ENCODE results near the gene RNF31.

DNA sequence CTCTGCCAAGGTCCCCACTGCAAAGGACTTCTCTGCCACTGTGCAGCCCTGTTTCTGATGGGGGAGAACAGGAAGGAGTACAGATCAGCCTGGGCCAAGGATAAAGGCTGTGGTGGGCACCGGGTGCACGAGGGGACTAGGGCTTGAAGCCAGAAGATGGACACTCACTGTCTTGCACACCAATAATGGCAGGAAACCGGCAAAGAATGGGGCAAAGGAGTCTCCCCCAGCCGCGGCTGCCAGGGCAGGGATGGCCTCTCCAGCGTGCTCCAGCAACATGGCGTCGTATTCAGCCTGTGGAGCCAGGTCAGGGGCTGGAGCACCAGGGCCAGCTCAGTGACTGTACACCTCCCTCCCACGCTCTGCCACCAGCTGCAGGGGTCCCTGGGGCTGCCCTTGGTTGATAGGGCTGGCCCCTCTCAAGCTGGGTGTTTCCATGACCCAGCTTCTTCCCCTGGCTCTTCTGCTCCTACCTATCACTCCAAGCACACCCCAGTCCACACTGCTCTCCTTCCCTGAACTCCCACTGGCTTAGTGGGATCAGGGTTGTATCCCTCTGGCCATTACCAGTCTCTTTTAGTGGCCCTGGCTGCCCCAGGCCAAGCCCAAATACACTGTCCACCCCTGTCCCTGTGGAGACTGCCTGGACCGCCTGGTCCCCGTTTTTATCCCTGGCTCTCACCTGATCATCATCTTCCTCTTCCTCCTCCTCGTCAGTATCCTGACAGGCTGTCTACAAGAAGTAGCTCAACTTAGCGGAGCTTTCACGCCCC, 35.0 kb downstream of the RNF31 start:
- TF ChIP-seq, protein P1, sequence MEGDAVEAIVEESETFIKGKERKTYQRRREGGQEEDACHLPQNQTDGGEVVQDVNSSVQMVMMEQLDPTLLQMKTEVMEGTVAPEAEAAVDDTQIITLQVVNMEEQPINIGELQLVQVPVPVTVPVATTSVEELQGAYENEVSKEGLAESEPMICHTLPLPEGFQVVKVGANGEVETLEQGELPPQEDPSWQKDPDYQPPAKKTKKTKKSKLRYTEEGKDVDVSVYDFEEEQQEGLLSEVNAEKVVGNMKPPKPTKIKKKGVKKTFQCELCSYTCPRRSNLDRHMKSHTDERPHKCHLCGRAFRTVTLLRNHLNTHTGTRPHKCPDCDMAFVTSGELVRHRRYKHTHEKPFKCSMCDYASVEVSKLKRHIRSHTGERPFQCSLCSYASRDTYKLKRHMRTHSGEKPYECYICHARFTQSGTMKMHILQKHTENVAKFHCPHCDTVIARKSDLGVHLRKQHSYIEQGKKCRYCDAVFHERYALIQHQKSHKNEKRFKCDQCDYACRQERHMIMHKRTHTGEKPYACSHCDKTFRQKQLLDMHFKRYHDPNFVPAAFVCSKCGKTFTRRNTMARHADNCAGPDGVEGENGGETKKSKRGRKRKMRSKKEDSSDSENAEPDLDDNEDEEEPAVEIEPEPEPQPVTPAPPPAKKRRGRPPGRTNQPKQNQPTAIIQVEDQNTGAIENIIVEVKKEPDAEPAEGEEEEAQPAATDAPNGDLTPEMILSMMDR (IDR thresholded peaks at IDR 0.05; ENCODE audit: low read length), result no peak
- TF ChIP-seq EZH2 (IDR thresholded peaks at IDR 0.05; ENCODE audit: borderline replicate concordance, low read length), result no peak
